H1 (cell line): ENCODE data around the gene C1D. TPM values are rescaled to one million over a fixed set of nuclear protein-coding genes. Genes with fewer than 3 reads are reported as not detected.

Source experiments
- CTCF ChIA-PET: fragments of 300-600 bp; sonication (Branson Sonifier 250); formaldehyde crosslinking; loops from one replicate; lab custom pipeline; 2021; ENCODE audit not compliant: partially characterized antibody; lab: Charles Lee
- POLR2A ChIA-PET: fragments of 300-600 bp; sonication (Branson Sonifier 250); formaldehyde crosslinking; loops from one replicate; lab custom pipeline; 2021; ENCODE audit warnings: inconsistent platforms; ENCODE audit not compliant: partially characterized antibody; lab: Charles Lee
- DNase-seq, 2 experiments: peaks; one replicate each; pipeline versions ENCODE4 v3.0.0 to v3.0.0-alpha.2; 2010 to 2022; ENCODE audit warnings: low spot score in 2 of 2, low read depth in 1 of 2, mixed read lengths in 1 of 2
- FAIRE-seq: peaks from 2 replicates; lab custom pipeline; 2011; peaks lifted over from hg19 to GRCh38; lab: Jason Lieb, UNC
- H2AFZ ChIP-seq: 2 replicates; pipeline ENCODE4 v1.8.1; 2012; ENCODE audit warnings: low read length, inconsistent platforms
- H2AK5ac ChIP-seq: 2 replicates; pipeline ENCODE4 v1.6.1; 2013; ENCODE audit warnings: low read depth, low read length
- H2BK120ac ChIP-seq: replicated peaks from 2 replicates; pipeline ENCODE3; 2013; ENCODE audit warnings: low read depth, low read length, inconsistent platforms
- H2BK12ac ChIP-seq: 2 replicates; pipeline ENCODE4 v1.6.1; 2013; ENCODE audit warnings: low read depth, low read length
- H2BK15ac ChIP-seq: 2 replicates; pipeline ENCODE4 v1.6.1; 2013; ENCODE audit warnings: low read length
- H2BK20ac ChIP-seq: 2 replicates; pipeline ENCODE4 v1.6.1; 2013; ENCODE audit warnings: low read length
- H2BK5ac ChIP-seq: 2 replicates; pipeline ENCODE4 v1.6.1; 2013; ENCODE audit warnings: low read depth, low read length
- H3K14ac ChIP-seq: 2 replicates; pipeline ENCODE4 v1.6.1; 2013; ENCODE audit warnings: inconsistent platforms; ENCODE audit not compliant: insufficient read length
- H3K18ac ChIP-seq: 2 replicates; pipeline ENCODE4 v1.6.1; 2013; ENCODE audit warnings: low read length; ENCODE audit errors: extremely low read depth
- H3K23ac ChIP-seq: 2 replicates; pipeline ENCODE4 v1.6.1; 2013; ENCODE audit warnings: inconsistent platforms; ENCODE audit not compliant: insufficient read length
- H3K23me2 ChIP-seq: 2 replicates; pipeline ENCODE4 v1.6.1; 2013; ENCODE audit warnings: low read depth, low read length
- H3K27ac ChIP-seq: 2 replicates; pipeline ENCODE4 v1.6.1; 2011; ENCODE audit warnings: low read depth, low read length, inconsistent platforms
- H3K27me3 ChIP-seq, 4 experiments: replicated peaks in 1 of 4; 1 replicate in 1 of 4; 2 replicates in 3 of 4; pipeline versions ENCODE4 v1.6.1 to v1.8.1; 2011 to 2013; ENCODE audit warnings: low read length in 3 of 4, mild to moderate bottlenecking in 3 of 4, inconsistent platforms in 2 of 4, mixed read lengths in 2 of 4, moderate library complexity in 1 of 4; ENCODE audit not compliant: control insufficient read depth in 3 of 4, insufficient read depth in 3 of 4; ENCODE audit errors: extremely low read depth in 1 of 4
- H3K36me3 ChIP-seq, 4 experiments: 2 replicates each; pipeline versions ENCODE4 v1.6.1 to v1.8.1; 2011 to 2013; ENCODE audit warnings: mild to moderate bottlenecking in 4 of 4, low read length in 3 of 4, moderate library complexity in 2 of 4, control low read depth in 1 of 4, inconsistent platforms in 1 of 4; ENCODE audit not compliant: insufficient read depth in 4 of 4, control insufficient read depth in 2 of 4
- H3K4ac ChIP-seq: replicated peaks from 2 replicates; pipeline ENCODE3; 2013; ENCODE audit warnings: low read length, low read depth, mixed read lengths, inconsistent platforms; ENCODE audit not compliant: insufficient read length
- H3K4me1 ChIP-seq, 4 experiments: replicated peaks in 1 of 4; 1 replicate in 1 of 4; 2 replicates in 3 of 4; pipeline versions ENCODE4 v1.6.1 to v1.8.1; 2011 to 2013; ENCODE audit warnings: low read length in 3 of 4, inconsistent platforms in 2 of 4, mixed read lengths in 1 of 4; ENCODE audit not compliant: insufficient read depth in 4 of 4, control insufficient read depth in 3 of 4
- H3K4me2 ChIP-seq, 2 experiments: 2 replicates each; pipeline versions ENCODE4 v1.6.1 to v1.8.1; 2011 to 2013; ENCODE audit warnings: low read depth in 2 of 2, low read length in 2 of 2, control low read depth in 1 of 2, inconsistent platforms in 1 of 2, mild to moderate bottlenecking in 1 of 2; ENCODE audit not compliant: insufficient read depth in 1 of 2
- H3K4me3 ChIP-seq, 4 experiments: fragments of 200-600, 300-600 bp in 1 of 4; sonication (generic), shearing (Covaris generic), sonication (Bioruptor Twin) in 1 of 4; 2 replicates each; pipeline versions ENCODE4 v1.5.1 to v1.8.1; 2011 to 2016; ENCODE audit warnings: low read length in 4 of 4, low read depth in 3 of 4, control low read depth in 2 of 4, inconsistent platforms in 2 of 4, mild to moderate bottlenecking in 2 of 4, mixed read lengths in 1 of 4, moderate library complexity in 1 of 4; ENCODE audit not compliant: insufficient read depth in 2 of 4; ENCODE audit errors: extremely low read depth in 1 of 4
- H3K56ac ChIP-seq: replicated peaks from 2 replicates; pipeline ENCODE3; 2013; ENCODE audit warnings: low read depth, mild to moderate bottlenecking, mixed read lengths, low read length, inconsistent platforms; ENCODE audit not compliant: insufficient read length
- H3K79me1 ChIP-seq: 2 replicates; pipeline ENCODE4 v1.6.1; 2013; ENCODE audit warnings: low read depth, low read length, control low read depth
- H3K79me2 ChIP-seq, 2 experiments: 2 replicates each; pipeline versions ENCODE4 v1.6.1 to v1.8.1; 2012 to 2013; ENCODE audit warnings: low read length in 2 of 2, mild to moderate bottlenecking in 2 of 2, inconsistent platforms in 1 of 2; ENCODE audit not compliant: insufficient read depth in 2 of 2, control insufficient read depth in 1 of 2
- H3K9ac ChIP-seq, 4 experiments: replicated peaks in 1 of 4; 1 replicate in 1 of 4; 2 replicates in 3 of 4; pipeline versions ENCODE4 v1.6.1 to v1.8.1; 2011 to 2013; ENCODE audit warnings: low read depth in 3 of 4, low read length in 3 of 4, control low read depth in 2 of 4, mild to moderate bottlenecking in 2 of 4, moderate library complexity in 2 of 4, inconsistent platforms in 1 of 4; ENCODE audit errors: extremely low read depth in 1 of 4
- H3K9me3 ChIP-seq, 2 experiments: 2 replicates each; pipeline versions ENCODE4 v1.6.1 to v1.8.1; 2012 to 2013; ENCODE audit warnings: mild to moderate bottlenecking in 2 of 2, moderate library complexity in 2 of 2, control low read depth in 1 of 2, inconsistent platforms in 1 of 2, low read depth in 1 of 2, low read length in 1 of 2, mixed read lengths in 1 of 2; ENCODE audit not compliant: insufficient read depth in 2 of 2
- H4K20me1 ChIP-seq, 2 experiments: replicated peaks in 1 of 2; 2 replicates each; pipeline versions ENCODE3 to v1.8.1; 2011 to 2013; ENCODE audit warnings: inconsistent platforms in 2 of 2, low read length in 2 of 2, mild to moderate bottlenecking in 1 of 2; ENCODE audit not compliant: insufficient read depth in 2 of 2, control insufficient read depth in 1 of 2
- H4K5ac ChIP-seq: 2 replicates; pipeline ENCODE4 v1.6.1; 2013; ENCODE audit warnings: low read length, low read depth, mixed read lengths, inconsistent platforms; ENCODE audit not compliant: insufficient read length
- H4K8ac ChIP-seq: 2 replicates; pipeline ENCODE4 v1.8.0; 2013; ENCODE audit warnings: mild to moderate bottlenecking, moderate library complexity, low read length, inconsistent platforms; ENCODE audit not compliant: insufficient read depth; ENCODE audit errors: extremely low read depth
- H4K91ac ChIP-seq: replicated peaks from 2 replicates; pipeline ENCODE3; 2013; ENCODE audit warnings: low read length, mixed read lengths, inconsistent platforms; ENCODE audit not compliant: insufficient read length
- BCL11A ChIP-seq, 2 experiments: IDR thresholded peaks; one replicate each; pipeline ENCODE4 v1.6.1; 2011; ENCODE audit warnings: low read depth in 2 of 2, low read length in 2 of 2, mild to moderate bottlenecking in 2 of 2
- CEBPB ChIP-seq: IDR thresholded peaks from 2 replicates; pipeline ENCODE4 v1.6.1; 2012; ENCODE audit warnings: low read depth, low read length
- CHD1 ChIP-seq: IDR thresholded peaks from 2 replicates; pipeline ENCODE4 v1.6.1; 2012; ENCODE audit warnings: low read depth, low read length, improper control_type of control experiment
- FOSL1 ChIP-seq: IDR thresholded peaks from 2 replicates; pipeline ENCODE4 v1.6.1; 2011; ENCODE audit warnings: mild to moderate bottlenecking, low read depth, low read length, moderate library complexity; ENCODE audit not compliant: insufficient read depth
- HDAC2 ChIP-seq, 2 experiments: fragments of 300-600 bp in 1 of 2; sonication (generic) in 1 of 2; IDR thresholded peaks; 2 replicates each; pipeline ENCODE4 v1.6.1; 2011 to 2012; ENCODE audit warnings: low read depth in 2 of 2, low read length in 2 of 2, mild to moderate bottlenecking in 2 of 2, moderate library complexity in 2 of 2, borderline replicate concordance in 1 of 2, inconsistent platforms in 1 of 2
- HDAC6 ChIP-seq: IDR thresholded peaks from one replicate; pipeline ENCODE4 v1.7.1; 2012; ENCODE audit warnings: low read depth, mild to moderate bottlenecking, inconsistent platforms, low read length, moderate library complexity
- JUN ChIP-seq: IDR thresholded peaks from 2 replicates; pipeline ENCODE4 v1.6.1; 2011; ENCODE audit warnings: low read depth, mild to moderate bottlenecking, improper control_type of control experiment, low read length
- JUND ChIP-seq: IDR thresholded peaks from 2 replicates; pipeline ENCODE4 v1.6.1; 2011; ENCODE audit warnings: mild to moderate bottlenecking, improper control_type of control experiment, low read length
- RFX5 ChIP-seq: IDR thresholded peaks from 2 replicates; pipeline ENCODE4 v1.6.1; 2011; ENCODE audit warnings: low read depth, low read length, improper control_type of control experiment, borderline replicate concordance
- RXRA ChIP-seq: IDR thresholded peaks from 2 replicates; pipeline ENCODE4 v1.6.1; 2011; ENCODE audit warnings: low read depth, mild to moderate bottlenecking, low read length, moderate library complexity; ENCODE audit not compliant: insufficient read depth
- SIRT6 ChIP-seq: IDR thresholded peaks from one replicate; pipeline ENCODE4 v1.7.1; 2012; ENCODE audit warnings: low read length, inconsistent platforms
- SP2 ChIP-seq: IDR thresholded peaks from 2 replicates; pipeline ENCODE4 v1.6.1; 2012; ENCODE audit warnings: mild to moderate bottlenecking, low read length, inconsistent platforms
- TBP ChIP-seq: IDR thresholded peaks from 2 replicates; pipeline ENCODE4 v1.6.1; 2011; ENCODE audit warnings: low read depth, low read length, improper control_type of control experiment
- WGBS, 2 experiments: shearing (Covaris generic) in 1 of 2; methylation state at CpG; one replicate each; pipeline versions ENCODE4 v1.1.6 to v1.1.7; 2013 to 2015; ENCODE audit warnings: low lambda C conversion rate in 2 of 2, mixed read lengths in 2 of 2, inconsistent platforms in 1 of 2, low coverage in 1 of 2, missing lambda C conversion rate in 1 of 2; ENCODE audit not compliant: insufficient replicate concordance in 2 of 2, insufficient coverage in 1 of 2, insufficient read length in 1 of 2; ENCODE audit errors: extremely low coverage in 1 of 2, missing lambda C conversion rate in 1 of 2; 5-methylcytosine and 5-hydroxymethylcytosine counted together
- polyA plus RNA-seq, 7 experiments: library from polyadenylated mRNA; depleted of rRNA in 3 of 7; stranded (reverse) in 5 of 7; unstranded in 2 of 7; fragments of >200 nt in 5 of 7; fragments of 200-250 nt in 2 of 7; gene quantifications; 1 replicate in 5 of 7; 2 replicates in 1 of 7; 4 replicates in 1 of 7; pipeline versions ENCODE4 v1.2.1 to v1.2.3, GENCODE V29; 2011 to 2013; ENCODE audit warnings: missing spikeins in 2 of 7, mixed read lengths in 2 of 7
- total RNA-seq: library from RNA; stranded (reverse); fragmentation: NEBNext Ultra II Directional; extraction: Animal tissue kit (Norgen Biotek cat#: 25700); gene quantifications from 2 replicates; pipeline ENCODE4 v1.2.1, GENCODE V29; 2021
- TF ChIP-seq, protein P1 (sequence below): IDR thresholded peaks from 2 replicates; pipeline ENCODE4 v1.6.1; 2011; ENCODE audit warnings: low read depth, mild to moderate bottlenecking, low read length; ENCODE audit not compliant: insufficient read depth
- TF ChIP-seq, protein P2 (sequence below): IDR thresholded peaks from 2 replicates; pipeline ENCODE4 v1.6.1; 2012; ENCODE audit warnings: inconsistent platforms

Gene C1D
- total and polyA plus RNA-seq, 2 of the 8 experiments (the other 6 are each of a cell fraction or from before 2014, with no cell fraction given): 17.5 to 24.1 TPM

DNA sequence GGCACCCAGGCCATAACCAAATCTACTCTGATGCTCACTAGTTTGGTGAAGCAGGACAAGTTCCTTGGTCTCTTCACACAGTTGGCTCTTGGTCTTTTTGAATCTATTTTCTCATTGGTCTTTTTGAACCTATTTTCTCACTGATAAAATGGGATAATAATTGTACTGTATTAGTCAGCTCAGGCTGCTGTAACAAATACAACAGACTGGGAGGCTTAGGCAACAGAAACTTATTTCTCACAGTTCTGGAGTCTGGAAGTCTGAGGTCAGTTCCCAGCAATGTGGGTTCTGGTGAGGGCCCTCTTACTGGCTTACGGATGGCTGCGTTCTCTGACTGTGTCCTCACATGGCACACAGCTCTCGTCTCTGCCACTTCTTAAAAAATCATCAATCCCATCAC is 63.5 kb downstream of the C1D start:
- H2AFZ ChIP-seq: no peak overlapping the region
- H3K79me2 ChIP-seq: no peaks in the 10 kb centered on the region
- H3K27ac ChIP-seq: no peak overlapping the region
- H3K23me2 ChIP-seq: no peaks in the 10 kb centered on the region
- no peak overlapping the region for H3K14ac ChIP-seq
- CTCF ChIA-PET: no interaction called here
- no peak overlapping the region for H2BK5ac ChIP-seq
- POLR2A ChIA-PET: no interaction called here
- H2BK15ac ChIP-seq: no peak overlapping the region
- H4K20me1 ChIP-seq: no peaks in the 10 kb centered on the region
- H4K8ac ChIP-seq: no peak overlapping the region
- no peak overlapping the region for H3K4me3 ChIP-seq
- no peak overlapping the region for H3K9ac ChIP-seq
- no peak overlapping the region for H2BK12ac ChIP-seq
- no peak overlapping the region for H2AK5ac ChIP-seq
- FAIRE-seq (no peak), DNase-seq (no peak)
- H3K36me3 ChIP-seq: no peaks in the 10 kb centered on the region
- no peak overlapping the region for H3K18ac ChIP-seq
- H2BK20ac ChIP-seq: no peak overlapping the region
- H3K4ac ChIP-seq: no peak overlapping the region
- H3K4me2 ChIP-seq: no peak overlapping the region
- H3K27me3 ChIP-seq: no peaks in the 10 kb centered on the region
- 95% methylated on average over 3 of the region's 3 CpGs; no CpG with 5 or more reads in 1 of the 2 experiments for WGBS, 2 experiments
- H4K5ac ChIP-seq: no peak overlapping the region
- no peak overlapping the region for H2BK120ac ChIP-seq
- H3K56ac ChIP-seq: no peak overlapping the region
- no peaks in the 10 kb centered on the region for H3K79me1 ChIP-seq
- H4K91ac ChIP-seq: no peak overlapping the region
- H3K23ac ChIP-seq: no peak overlapping the region
- H3K9me3 ChIP-seq: no peaks in the 10 kb centered on the region; a peak in 2 of 4 replicates
- no peaks in the 10 kb centered on the region for H3K4me1 ChIP-seq
- TF ChIP-seq CEBPB (no peak), HDAC2 (IDR thresholded peaks at IDR 0.05; ENCODE audit: borderline replicate concordance in 1 of 2, low read depth in 2 of 2, low read length in 2 of 2) (no peak), SIRT6 (no peak), TBP (no peak), SP2 (no peak), FOSL1 (no peak), RFX5 (no peak), HDAC6 (no peak), BCL11A (IDR thresholded peaks at IDR 0.05; ENCODE audit: low read depth in 2 of 2, low read length in 2 of 2) (no peak), JUND (no peak), CHD1 (no peak), JUN (no peak), RXRA (no peak)
- TF ChIP-seq, protein P1, sequence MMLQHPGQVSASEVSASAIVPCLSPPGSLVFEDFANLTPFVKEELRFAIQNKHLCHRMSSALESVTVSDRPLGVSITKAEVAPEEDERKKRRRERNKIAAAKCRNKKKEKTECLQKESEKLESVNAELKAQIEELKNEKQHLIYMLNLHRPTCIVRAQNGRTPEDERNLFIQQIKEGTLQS: no peak
- TF ChIP-seq, protein P2, sequence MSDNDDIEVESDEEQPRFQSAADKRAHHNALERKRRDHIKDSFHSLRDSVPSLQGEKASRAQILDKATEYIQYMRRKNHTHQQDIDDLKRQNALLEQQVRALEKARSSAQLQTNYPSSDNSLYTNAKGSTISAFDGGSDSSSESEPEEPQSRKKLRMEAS: no peak
